HG03103 (cell line): ENCODE results near the gene RYR2.
"Not testable (repeated sequence)": the region's sequence is repeated elsewhere in the genome, so short reads cannot be mapped to it uniquely, and the experiment has no call there.

Experiments
- ATAC-seq: cut with Tn5 transposase; IDR thresholded peaks from one replicate; pipeline ENCODE4 v1.9.1; 2021; ENCODE audit warnings: low read depth; ENCODE audit not compliant: unreplicated experiment

The RYR2 gene

GRCh38 chr1:237309595-237310118 lies 267.7 kb downstream of the RYR2 start:
- no peak for ATAC-seq

GRCh38 chr1:237316352-237316751 lies 274.4 kb downstream of the RYR2 start:
- ATAC-seq, result no peak

- no peak for ATAC-seq
Observed at GRCh38 chr1:237318748-237319147, 276.8 kb downstream of the RYR2 start.

GRCh38 chr1:237320890-237321289 lies 278.9 kb downstream of the RYR2 start:
- no peak for ATAC-seq

- ATAC-seq, result no peak
Observed at GRCh38 chr1:237324226-237324625, 282.2 kb downstream of the RYR2 start.

- ATAC-seq, result no peak
Observed at GRCh38 chr1:237327061-237327460, 285.1 kb downstream of the RYR2 start.

GRCh38 chr1:237340892-237341291 lies 298.9 kb downstream of the RYR2 start:
- ATAC-seq, result no peak

- ATAC-seq, result no peak
Observed at GRCh38 chr1:237341391-237341790, 299.4 kb downstream of the RYR2 start.

- ATAC-seq, result no peak
Observed at GRCh38 chr1:237342730-237343129, 300.7 kb downstream of the RYR2 start.

- ATAC-seq, result no peak
Observed at GRCh38 chr1:237352747-237353146, 310.8 kb downstream of the RYR2 start.

- ATAC-seq, result no peak
Observed at GRCh38 chr1:237353918-237354317, 311.9 kb downstream of the RYR2 start.

GRCh38 chr1:237355022-237355421 lies 313.0 kb downstream of the RYR2 start:
- ATAC-seq, result no peak

GRCh38 chr1:237358555-237358954 lies 316.6 kb downstream of the RYR2 start:
- ATAC-seq, result no peak

- ATAC-seq, result no peak
Observed at GRCh38 chr1:237367758-237368157, 325.8 kb downstream of the RYR2 start.

- not testable (repeated sequence) for ATAC-seq
Observed at GRCh38 chr1:237371477-237371876, 329.5 kb downstream of the RYR2 start.

- ATAC-seq, result no peak
Observed at GRCh38 chr1:237383791-237384190, 341.8 kb downstream of the RYR2 start.

- ATAC-seq, result no peak
Observed at GRCh38 chr1:237384213-237384612, 342.2 kb downstream of the RYR2 start.

- ATAC-seq, result peak; percentile 57
Observed at GRCh38 chr1:237386362-237387143, 344.6 kb downstream of the RYR2 start.

GRCh38 chr1:237387144-237387505 lies 345.1 kb downstream of the RYR2 start:
- ATAC-seq, result no peak

GRCh38 chr1:237390823-237391222 lies 348.8 kb downstream of the RYR2 start:
- no peak for ATAC-seq

- ATAC-seq, result no peak
Observed at GRCh38 chr1:237393632-237394031, 351.6 kb downstream of the RYR2 start.

- no peak for ATAC-seq
Observed at GRCh38 chr1:237394281-237394680, 352.3 kb downstream of the RYR2 start.
